ENCODE data around the gene CYP26C1.
"Not testable (repeated sequence)": the region's sequence is repeated elsewhere in the genome, so short reads cannot be mapped to it uniquely, and the experiment has no call there.

The CYP26C1 gene

GRCh38 chr10:93079663-93080349 lies 19.2 kb downstream of the CYP26C1 start:
- DNase-seq = no peak

GRCh38 chr10:93080350-93081046 lies 19.9 kb downstream of the CYP26C1 start:
- DNase-seq = no peak

DNA sequence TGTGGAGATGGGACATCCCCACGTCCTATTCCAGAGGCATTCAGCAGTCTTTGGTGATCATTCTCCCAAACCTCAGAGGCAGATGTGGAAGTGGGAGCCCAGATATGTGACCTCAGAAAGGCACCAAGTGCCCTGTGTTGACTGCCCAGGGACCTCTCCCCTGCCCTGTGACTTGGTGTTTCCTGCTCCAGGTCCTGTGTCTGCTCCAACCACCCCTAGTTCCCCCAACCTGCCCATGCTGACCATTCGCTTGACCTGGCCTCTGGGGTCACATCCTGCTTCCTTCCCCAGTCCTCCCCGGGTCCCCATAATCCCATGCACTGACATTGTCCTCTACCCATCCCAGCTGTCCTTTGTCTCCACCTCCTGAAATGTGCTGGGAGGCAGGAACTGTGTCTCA lies 20.7 kb downstream of the CYP26C1 start:
- DNase-seq = no peak

GRCh38 chr10:93081834-93082233 lies 21.2 kb downstream of the CYP26C1 start:
- DNase-seq = no peak

DNA sequence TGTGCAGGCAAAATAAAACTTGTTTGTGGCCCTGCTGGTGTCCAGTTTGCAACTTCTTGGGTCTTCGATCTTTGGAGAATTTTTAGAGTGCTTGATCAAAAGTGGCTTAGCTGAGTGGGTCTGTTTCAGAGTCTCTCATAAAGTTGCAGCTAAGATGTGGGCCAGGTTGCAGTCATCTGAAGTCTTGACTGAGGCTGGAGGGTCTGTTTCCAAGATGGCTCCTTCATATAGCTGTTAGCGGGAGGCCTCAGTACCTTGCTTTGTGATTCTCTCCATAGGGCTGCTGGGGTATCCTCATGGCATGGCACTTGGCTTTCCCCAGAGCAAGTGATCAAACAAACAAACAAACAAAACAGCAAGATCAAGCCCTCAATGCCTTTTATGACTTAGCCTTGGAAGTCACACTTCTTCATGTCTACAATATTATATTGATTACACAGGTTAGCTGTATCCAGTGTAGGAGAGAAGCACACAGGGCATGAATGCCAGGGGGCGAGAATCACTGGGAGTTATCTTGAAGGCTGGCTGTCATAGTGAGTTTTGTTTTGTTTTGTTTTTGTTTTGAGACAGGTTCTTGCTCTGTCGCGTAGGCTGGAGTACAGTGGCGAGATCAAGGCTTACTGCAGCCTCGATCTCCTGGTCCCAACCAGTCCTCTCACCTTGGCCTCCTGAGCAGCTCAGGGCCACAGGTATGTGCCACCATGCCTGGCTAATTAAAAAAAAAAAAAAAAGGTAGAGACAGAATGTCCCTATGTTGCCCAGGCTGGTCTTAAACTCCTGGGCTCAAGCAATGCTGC lies 23.3 kb downstream of the CYP26C1 start:
- no peak for DNase-seq

- no peak for DNase-seq
These were observed 24.8 kb downstream of the CYP26C1 start for GRCh38 chr10:93085272-93085859.

DNA sequence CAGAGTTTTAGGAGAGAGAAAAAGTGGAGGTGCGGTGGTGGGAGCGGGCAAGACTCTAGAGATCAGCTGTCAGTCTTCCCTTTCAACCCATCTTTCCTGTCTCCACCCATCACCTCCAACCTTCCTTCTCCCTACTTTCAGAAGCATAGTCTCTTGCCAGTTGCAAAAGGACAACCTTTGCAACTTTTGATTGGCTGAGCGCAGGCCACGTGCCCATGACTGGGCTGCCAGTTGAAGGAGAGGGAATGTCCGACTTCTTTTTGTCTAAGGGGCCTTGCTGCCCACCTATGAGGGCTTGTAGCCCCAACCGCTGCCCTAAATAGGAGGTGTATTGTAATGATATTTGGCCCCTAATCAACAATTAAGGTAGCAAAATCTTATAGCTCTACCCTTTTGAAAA lies 25.7 kb downstream of the CYP26C1 start:
- no peak for DNase-seq

- DNase-seq = no peak
These were observed 27.2 kb downstream of the CYP26C1 start for GRCh38 chr10:93087846-93088245.

DNA sequence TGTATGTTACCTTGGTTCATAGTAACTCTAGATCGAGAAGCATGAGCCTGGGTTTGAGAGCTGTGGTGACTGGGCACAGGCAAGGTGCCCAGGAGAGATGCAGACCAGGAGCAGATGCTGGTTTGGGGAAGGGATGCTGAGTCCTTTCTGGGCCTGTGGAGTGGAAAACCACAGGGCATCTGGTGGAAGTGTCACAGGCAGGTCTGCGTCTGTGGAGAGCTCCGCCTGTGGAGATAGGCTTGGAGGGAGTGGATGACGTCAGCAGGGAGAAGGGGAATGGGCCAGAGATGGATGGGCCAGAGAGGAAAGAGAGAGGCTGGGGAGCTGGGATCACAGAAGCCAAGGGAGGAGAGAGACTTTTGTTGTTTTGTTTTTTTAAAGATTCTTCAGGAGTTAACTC lies 27.9 kb downstream of the CYP26C1 start:
- no peak for DNase-seq

- no peak for DNase-seq
These were observed 30.0 kb downstream of the CYP26C1 start for GRCh38 chr10:93090619-93091018.

GRCh38 chr10:93091960-93092359 lies 31.4 kb downstream of the CYP26C1 start:
- DNase-seq = no peak

- no peak for DNase-seq
These were observed 34.6 kb downstream of the CYP26C1 start for GRCh38 chr10:93095225-93095624.

GRCh38 chr10:93096901-93097300 lies 36.3 kb downstream of the CYP26C1 start:
- DNase-seq = no peak

GRCh38 chr10:93097386-93097785 lies 36.8 kb downstream of the CYP26C1 start:
- DNase-seq = no peak

GRCh38 chr10:93098816-93099215 lies 38.2 kb downstream of the CYP26C1 start:
- no peak for DNase-seq

GRCh38 chr10:93099670-93100069 lies 39.1 kb downstream of the CYP26C1 start:
- DNase-seq = no peak

DNA sequence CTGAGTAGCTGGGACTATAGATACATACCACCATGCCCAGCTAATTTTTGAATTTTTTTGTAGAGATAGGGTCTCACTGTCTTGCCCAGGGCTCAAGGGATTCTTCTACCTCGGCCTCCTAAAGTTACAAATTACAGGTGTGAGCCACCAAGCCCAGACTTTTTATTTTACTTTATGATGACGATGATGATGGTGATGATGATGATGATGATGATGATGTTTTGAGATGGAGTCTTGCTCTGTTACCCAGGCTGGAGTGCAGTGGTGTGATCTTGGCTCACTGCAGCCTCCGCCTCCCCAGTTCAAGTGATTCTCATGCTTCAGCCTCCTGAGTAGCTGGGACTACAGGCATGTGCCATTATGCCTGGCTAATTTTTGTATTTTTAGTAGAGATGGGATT lies 40.5 kb downstream of the CYP26C1 start:
- DNase-seq = not testable (repeated sequence)

GRCh38 chr10:93103953-93104352 lies 43.4 kb downstream of the CYP26C1 start:
- DNase-seq = no peak

DNA sequence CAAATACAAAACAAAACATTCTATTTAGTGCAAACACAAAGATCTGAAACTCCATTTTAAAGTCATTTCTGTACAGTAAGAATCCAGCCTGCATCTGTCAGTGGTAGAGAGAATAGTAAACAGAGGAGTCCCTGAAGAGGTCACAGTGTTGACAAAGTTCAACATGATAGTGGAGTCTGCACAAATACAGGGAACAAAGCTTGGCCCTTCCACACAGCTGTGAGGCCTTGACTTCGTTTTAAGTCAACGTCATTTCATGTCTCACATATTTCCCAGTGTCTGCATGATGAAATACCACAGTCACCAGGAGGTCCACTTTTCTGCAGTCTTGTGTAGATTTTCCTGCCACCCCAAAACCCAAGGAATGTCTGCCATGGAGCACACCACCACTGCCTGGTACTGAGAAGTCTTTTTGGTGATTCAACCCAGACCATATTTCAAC lies 46.1 kb downstream of the CYP26C1 start:
- DNase-seq = no peak

DNA sequence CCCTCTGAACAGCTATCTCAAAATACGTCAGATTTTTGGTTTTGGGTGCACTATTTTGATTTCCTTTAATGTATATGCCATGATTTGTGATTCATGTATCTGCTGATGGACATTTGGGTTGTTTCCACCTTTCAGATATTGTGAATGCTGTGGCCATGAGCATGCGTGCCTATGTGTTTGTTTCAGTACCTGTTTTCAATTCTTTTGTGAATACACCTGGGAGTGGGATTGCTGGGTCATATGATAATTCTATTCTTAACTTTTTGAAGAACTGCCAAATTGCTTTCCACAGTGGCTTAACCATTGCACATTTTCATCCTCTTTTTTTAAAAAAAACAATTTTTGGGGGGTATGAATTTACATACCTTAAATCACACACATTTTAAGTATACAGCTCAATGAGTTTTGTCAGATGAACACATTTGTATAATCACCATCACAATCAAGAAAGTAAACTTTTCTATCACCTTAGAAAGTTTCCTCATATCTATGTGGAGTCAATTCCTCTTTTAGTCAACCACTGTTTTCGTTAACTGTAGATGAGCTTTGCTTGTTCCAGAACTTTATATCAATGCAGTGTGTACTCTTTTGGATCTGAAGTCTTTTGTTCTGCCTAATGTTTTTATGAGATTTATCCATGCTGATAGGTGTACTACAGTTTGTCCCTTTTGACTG lies 50.0 kb downstream of the CYP26C1 start:
- no peak for DNase-seq

DNA sequence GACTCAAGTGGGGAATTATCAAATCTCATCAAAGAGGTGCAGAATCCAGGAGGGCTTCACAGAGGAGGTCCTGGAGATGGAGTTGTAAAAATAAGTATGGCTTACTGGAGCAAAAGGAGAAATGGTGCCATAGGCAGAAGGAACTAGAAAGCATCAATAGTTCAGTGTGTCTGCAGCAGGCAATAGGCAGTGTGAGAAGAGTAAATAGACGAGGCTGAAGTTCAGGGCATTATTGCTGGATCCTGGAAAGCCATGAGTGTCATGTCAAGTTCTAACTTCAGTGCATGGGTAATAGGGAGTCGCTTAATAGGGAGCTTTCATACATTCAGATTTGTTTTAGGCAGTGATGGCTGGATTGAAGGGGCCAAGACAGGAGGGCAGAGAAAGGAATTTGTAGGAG lies 52.4 kb downstream of the CYP26C1 start:
- DNase-seq = no peak

DNA sequence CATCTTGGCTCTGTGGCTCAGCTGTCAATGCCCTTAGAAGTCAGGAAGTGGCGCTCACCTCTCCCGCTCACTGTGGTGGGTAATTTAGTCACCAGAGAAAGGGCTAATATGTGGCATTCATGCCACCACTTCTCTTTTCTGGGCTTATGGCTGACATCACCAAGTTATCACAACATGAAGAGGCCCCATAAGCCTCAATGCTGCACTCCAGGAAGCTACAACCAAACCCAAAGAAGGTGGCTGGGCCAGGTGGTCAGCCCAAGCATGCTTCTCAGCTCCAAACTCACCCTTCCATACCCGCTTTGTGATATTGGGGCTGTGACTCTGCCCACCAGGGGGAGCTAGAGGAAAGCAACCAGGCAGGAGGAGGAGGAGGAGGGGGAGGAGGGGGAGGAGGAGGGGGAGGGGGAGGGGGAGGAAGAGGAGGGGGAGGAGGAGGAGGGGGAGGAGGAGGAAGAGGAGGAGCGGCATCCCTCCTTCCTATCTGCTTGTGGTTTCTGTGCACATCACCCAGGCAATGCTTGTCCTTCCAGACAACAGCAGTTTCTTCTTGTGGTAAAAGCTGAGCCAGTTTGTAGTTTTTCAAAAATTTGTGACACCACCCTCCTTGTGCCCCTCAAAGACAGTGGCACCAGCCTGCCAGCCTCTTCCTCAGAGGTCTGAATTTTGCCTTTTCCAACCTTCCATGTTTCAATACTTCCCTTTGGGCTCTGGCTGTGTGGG lies 55.2 kb downstream of the CYP26C1 start:
- DNase-seq = no peak

All from NCI-H1436 treated with DMSO at 0.1 percent for 48 hours (cell line).